ENCODE data around the gene PUS7L.

DNA sequence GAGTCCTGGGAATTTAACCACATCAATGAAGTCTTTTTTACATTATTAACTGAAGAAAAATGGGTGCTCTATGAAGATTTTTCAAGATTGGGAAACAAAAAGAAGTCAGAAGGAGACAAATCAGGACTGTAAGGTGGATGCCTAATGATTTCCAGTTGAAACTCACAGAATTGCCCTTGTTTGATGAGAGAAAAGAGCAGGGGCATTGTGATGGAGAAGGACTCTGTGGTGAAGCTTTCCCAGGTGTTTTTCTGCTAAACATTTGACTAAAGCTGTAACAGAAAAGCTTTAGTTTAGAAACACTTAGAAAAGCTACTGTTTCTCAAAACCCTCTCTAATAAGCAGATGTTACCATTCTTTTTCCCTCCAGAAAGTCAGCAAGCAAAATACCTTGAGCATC lies 5.9 kb upstream of the PUS7L start:
- TF ChIP-seq MYC (IDR thresholded peaks at IDR 0.05; ENCODE audit: low read depth, low read length), result no peak
- TF ChIP-seq, protein P1, sequence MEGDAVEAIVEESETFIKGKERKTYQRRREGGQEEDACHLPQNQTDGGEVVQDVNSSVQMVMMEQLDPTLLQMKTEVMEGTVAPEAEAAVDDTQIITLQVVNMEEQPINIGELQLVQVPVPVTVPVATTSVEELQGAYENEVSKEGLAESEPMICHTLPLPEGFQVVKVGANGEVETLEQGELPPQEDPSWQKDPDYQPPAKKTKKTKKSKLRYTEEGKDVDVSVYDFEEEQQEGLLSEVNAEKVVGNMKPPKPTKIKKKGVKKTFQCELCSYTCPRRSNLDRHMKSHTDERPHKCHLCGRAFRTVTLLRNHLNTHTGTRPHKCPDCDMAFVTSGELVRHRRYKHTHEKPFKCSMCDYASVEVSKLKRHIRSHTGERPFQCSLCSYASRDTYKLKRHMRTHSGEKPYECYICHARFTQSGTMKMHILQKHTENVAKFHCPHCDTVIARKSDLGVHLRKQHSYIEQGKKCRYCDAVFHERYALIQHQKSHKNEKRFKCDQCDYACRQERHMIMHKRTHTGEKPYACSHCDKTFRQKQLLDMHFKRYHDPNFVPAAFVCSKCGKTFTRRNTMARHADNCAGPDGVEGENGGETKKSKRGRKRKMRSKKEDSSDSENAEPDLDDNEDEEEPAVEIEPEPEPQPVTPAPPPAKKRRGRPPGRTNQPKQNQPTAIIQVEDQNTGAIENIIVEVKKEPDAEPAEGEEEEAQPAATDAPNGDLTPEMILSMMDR (IDR thresholded peaks at IDR 0.05; ENCODE audit: low read depth, low read length), result no peak
- TF ChIP-seq, protein P2, sequence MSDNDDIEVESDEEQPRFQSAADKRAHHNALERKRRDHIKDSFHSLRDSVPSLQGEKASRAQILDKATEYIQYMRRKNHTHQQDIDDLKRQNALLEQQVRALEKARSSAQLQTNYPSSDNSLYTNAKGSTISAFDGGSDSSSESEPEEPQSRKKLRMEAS (IDR thresholded peaks at IDR 0.05; ENCODE audit: low read depth, low read length), result no peak
- no peak for TF ChIP-seq POLR2A (IDR thresholded peaks at IDR 0.05; ENCODE audit: extremely low read depth, insufficient read length)
